Lower lobe of right lung (tissue), 2 donors: Measurements from ENCODE around the gene L3MBTL4. TPM values are rescaled to one million over a fixed set of nuclear protein-coding genes. Genes with fewer than 3 reads are reported as not detected.

Source experiments
- ATAC-seq, 2 donors: fragments of 200-7000 bp; cut with Tn5 transposase; one replicate each; pipeline ENCODE4 v1.9.1; 2020 to 2022; ENCODE audit warnings: mild to moderate bottlenecking in 2 of 2, moderate library complexity in 2 of 2
- DNase-seq: peaks from one replicate; pipeline ENCODE4 v3.0.0-alpha.2; 2020
- H3K27ac ChIP-seq: fragments of 200-600 bp; one replicate; pipeline ENCODE4 v1.8.0; 2022
- H3K27me3 ChIP-seq: fragments of 200-600 bp; one replicate; pipeline ENCODE4 v1.8.0; 2022; ENCODE audit warnings: low read depth
- H3K36me3 ChIP-seq: fragments of 200-600 bp; one replicate; pipeline ENCODE4 v1.8.0; 2022; ENCODE audit warnings: mild to moderate bottlenecking
- H3K4me1 ChIP-seq: fragments of 200-600 bp; one replicate; pipeline ENCODE4 v1.8.0; 2022
- H3K4me3 ChIP-seq: fragments of 200-600 bp; one replicate; pipeline ENCODE4 v1.8.0; 2022; ENCODE audit warnings: mild to moderate bottlenecking
- H3K9me3 ChIP-seq: fragments of 200-600 bp; one replicate; pipeline ENCODE4 v1.8.0; 2022
- CTCF ChIP-seq: fragments of 200-600 bp; IDR thresholded peaks from one replicate; pipeline ENCODE4 v1.8.0; 2022; ENCODE audit warnings: antibody characterized with exemption, mild to moderate bottlenecking
- intact Hi-C: fragments of 100-400 bp; cut with DNase I; formaldehyde crosslinking; loops from one replicate; pipeline ENCODE4 v1.11.0; 2022
- total RNA-seq: library from RNA; stranded (reverse); fragmentation: NEBNext Ultra II Directional; extraction: Animal tissue kit (Norgen Biotek cat#: 25700); gene quantifications from one replicate; pipeline ENCODE4 v1.2.1, GENCODE V29; 2021
- donor health status: DM: no; HTN: yes; CAD: no; lungs with severe emphysema.

Gene L3MBTL4
- total RNA-seq, 1 donor from 2014 or later: 16.9 TPM

GRCh38 chr18:6109743-6110142, 305.0 kb downstream of the L3MBTL4 start:
- Histone ChIP-seq H3K27me3 (no peaks in the 10 kb centered on the region), H3K4me1 (peaks cover 10% of the 10 kb centered on the region), H3K36me3 (no peaks in the 10 kb centered on the region), H3K4me3 (no peak overlapping the region), H3K27ac (no peak overlapping the region), H3K9me3 (no peaks in the 10 kb centered on the region)
- ATAC-seq (peak in 1 of 2 donors; percentile 9), DNase-seq (no peak)
- intact Hi-C loops: no loop called here
- TF ChIP-seq CTCF: no peak

GRCh38 chr18:6107794-6108193, 306.9 kb downstream of the L3MBTL4 start:
- no peak overlapping the region for H3K4me3 ChIP-seq
- no peaks in the 10 kb centered on the region for H3K36me3 ChIP-seq
- TF ChIP-seq CTCF: no peak
- no peaks in the 10 kb centered on the region for H3K9me3 ChIP-seq
- intact Hi-C loops: no loop called here
- ATAC-seq (peak; percentile 79 to 93), DNase-seq (peak; percentile 56)
- peaks cover 10% of the 10 kb centered on the region for H3K4me1 ChIP-seq
- no peaks in the 10 kb centered on the region for H3K27me3 ChIP-seq
- no peak overlapping the region for H3K27ac ChIP-seq

GRCh38 chr18:6106091-6106685, 308.5 kb downstream of the L3MBTL4 start:
- Histone ChIP-seq H3K27me3 (no peaks in the 10 kb centered on the region), H3K4me1 (peaks cover 10% of the 10 kb centered on the region), H3K9me3 (no peaks in the 10 kb centered on the region), H3K27ac (no peak overlapping the region), H3K4me3 (no peak overlapping the region), H3K36me3 (no peaks in the 10 kb centered on the region)
- no peak for TF ChIP-seq CTCF
- DNase-seq (no peak), ATAC-seq (no peak)
- intact Hi-C loops: no loop called here

GRCh38 chr18:6103741-6104140, 311.0 kb downstream of the L3MBTL4 start:
- no peak for DNase-seq
- Histone ChIP-seq H3K36me3 (no peaks in the 10 kb centered on the region), H3K27ac (no peak overlapping the region), H3K4me3 (no peak overlapping the region), H3K27me3 (no peaks in the 10 kb centered on the region), H3K9me3 (no peaks in the 10 kb centered on the region), H3K4me1 (peaks cover 10% of the 10 kb centered on the region)
- intact Hi-C loops: no loop called here
- no peak for TF ChIP-seq CTCF
- no peak for ATAC-seq

- Histone ChIP-seq H3K4me3 (no peak overlapping the region), H3K9me3 (no peaks in the 10 kb centered on the region), H3K4me1 (no peaks in the 10 kb centered on the region), H3K36me3 (no peaks in the 10 kb centered on the region), H3K27ac (no peak overlapping the region), H3K27me3 (no peaks in the 10 kb centered on the region)
- DNase-seq (no peak), ATAC-seq (no peak)
- TF ChIP-seq CTCF: no peak
- intact Hi-C loops: no loop called here
These were observed 318.0 kb downstream of the L3MBTL4 start for GRCh38 chr18:6096730-6097129.

GRCh38 chr18:6088432-6088831, 326.3 kb downstream of the L3MBTL4 start:
- ATAC-seq (no peak), DNase-seq (no peak)
- no peak for TF ChIP-seq CTCF
- Histone ChIP-seq H3K4me1 (no peaks in the 10 kb centered on the region), H3K27ac (no peak overlapping the region), H3K36me3 (no peaks in the 10 kb centered on the region), H3K4me3 (no peak overlapping the region), H3K27me3 (no peaks in the 10 kb centered on the region), H3K9me3 (no peaks in the 10 kb centered on the region)
- intact Hi-C loops: no loop called here
